Measurements from ENCODE around the gene PTH1R.
A peak's percentile ranks its signal among the peaks of the same experiment; 100 is the strongest.

The PTH1R gene

GRCh38 chr3:46878781-46879436, 1.4 kb downstream of the PTH1R start:
- no peak overlapping the region for H3K4me3 ChIP-seq (ENCODE audit: low read depth, low read length)
- no peak for TF ChIP-seq CTCF (IDR thresholded peaks at IDR 0.05; ENCODE audit: low read depth, low read length, missing control alignments)
- DNase-seq (ENCODE audit: low read depth): no peak

DNA sequence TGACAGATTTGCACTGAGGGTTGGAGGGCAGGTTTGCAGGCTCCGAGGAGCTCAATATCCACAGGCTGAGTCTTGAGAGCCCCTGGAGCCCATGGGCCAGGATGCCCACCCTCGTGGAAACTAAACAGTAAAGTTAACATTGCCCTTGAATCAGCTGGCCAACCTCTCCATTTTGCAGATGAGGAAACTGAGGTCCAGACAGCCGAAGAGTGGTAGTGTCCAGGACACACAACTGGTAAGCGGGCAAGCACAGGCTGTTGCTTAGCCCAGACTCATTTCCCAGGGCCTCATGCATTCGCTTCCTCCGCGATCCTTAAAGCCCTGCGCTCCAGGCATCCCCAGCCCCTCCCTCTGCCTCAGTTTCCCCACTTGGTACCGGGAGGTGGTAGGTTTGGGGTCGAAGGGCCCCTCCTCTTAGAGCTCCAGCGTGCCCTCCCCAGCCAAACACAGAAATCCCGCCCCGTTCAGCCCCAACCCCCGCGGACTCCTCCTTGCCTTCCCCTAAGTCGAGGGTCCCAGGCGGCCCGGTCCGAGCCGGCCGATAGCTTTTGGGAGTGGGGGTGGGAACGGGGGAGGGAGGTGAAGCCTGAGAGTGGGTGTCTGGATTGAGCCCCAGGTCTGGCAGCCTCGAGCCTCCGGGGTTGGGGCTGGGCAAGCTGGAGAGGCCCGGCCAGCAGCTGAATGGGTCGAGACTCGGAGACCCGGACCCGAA, 3.5 kb downstream of the PTH1R start:
- TF ChIP-seq CTCF (IDR thresholded peaks at IDR 0.05; ENCODE audit: low read depth, low read length, missing control alignments): no peak
- DNase-seq (ENCODE audit: low read depth): no peak
- no peak overlapping the region for H3K4me3 ChIP-seq (ENCODE audit: low read depth, low read length)

- no peak for DNase-seq (ENCODE audit: low read depth)
- TF ChIP-seq CTCF (IDR thresholded peaks at IDR 0.05; ENCODE audit: low read depth, low read length, missing control alignments): no peak
- H3K4me3 ChIP-seq (ENCODE audit: low read depth, low read length): no peak overlapping the region
Observed at GRCh38 chr3:46881596-46882376, 4.3 kb downstream of the PTH1R start.

- no peak for TF ChIP-seq CTCF (IDR thresholded peaks at IDR 0.05; ENCODE audit: low read depth, low read length, missing control alignments)
- no peak for DNase-seq (ENCODE audit: low read depth)
- H3K4me3 ChIP-seq (ENCODE audit: low read depth, low read length): peak overlapping the region; percentile 29; the same call in 1 of the 2 replicates
Observed at GRCh38 chr3:46882377-46883053, 5.0 kb downstream of the PTH1R start.

DNA sequence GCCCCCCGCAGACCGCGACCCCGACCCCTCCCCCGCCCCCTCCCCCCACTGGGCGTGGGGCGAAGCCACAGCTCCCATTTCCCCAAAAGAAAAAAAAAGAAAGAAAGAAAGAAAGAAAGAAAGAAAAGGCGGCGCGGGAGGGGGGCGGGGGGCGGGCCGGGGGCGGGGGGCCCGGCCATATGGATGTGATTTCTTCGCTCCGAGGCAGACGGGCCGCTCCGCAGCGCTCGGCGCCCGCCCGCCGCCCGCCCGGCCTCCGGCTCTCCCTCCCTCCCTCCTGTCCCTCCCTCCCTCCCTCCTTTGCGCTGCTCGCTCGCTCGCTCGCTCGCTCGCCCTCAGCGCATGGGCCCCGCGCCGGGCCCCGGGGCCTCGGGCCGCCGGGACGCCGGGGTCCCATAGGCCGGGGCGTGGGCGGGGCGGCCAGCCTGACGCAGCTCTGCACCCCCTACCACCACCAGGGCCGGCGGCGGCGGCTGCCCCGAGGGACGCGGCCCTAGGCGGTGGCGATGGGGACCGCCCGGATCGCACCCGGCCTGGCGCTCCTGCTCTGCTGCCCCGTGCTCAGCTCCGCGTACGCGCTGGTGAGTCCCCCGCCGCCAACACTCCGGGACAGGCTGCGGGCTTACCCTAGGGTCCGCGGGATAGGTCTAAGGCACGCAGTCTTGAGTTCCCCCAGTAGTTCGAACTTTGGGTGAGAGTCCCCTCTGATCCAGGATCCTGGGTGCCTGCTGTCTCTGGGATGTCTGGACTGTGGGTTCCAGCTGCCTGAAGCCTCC, 5.7 kb downstream of the PTH1R start:
- no peak for DNase-seq (ENCODE audit: low read depth)
- H3K4me3 ChIP-seq (ENCODE audit: low read depth, low read length): no peak overlapping the region
- TF ChIP-seq CTCF (IDR thresholded peaks at IDR 0.05; ENCODE audit: low read depth, low read length, missing control alignments): no peak

DNA sequence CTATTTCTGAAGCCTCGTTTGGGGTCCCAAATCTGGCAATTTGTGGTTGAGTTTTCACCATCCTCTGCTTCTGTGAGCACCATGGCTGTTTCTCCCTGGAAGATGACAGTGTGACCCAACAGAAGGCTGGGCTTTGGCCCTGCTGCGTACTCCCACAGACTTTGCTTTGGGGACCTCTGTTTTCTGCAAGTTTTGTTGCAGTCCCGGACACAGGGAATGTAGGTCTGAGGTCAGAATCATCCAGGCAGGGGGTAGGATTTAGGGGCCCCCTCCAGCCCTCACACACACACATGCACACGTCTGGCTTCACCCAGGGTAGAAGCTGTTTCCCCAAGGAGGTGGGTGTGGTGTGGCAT, 6.3 kb downstream of the PTH1R start:
- no peak overlapping the region for H3K4me3 ChIP-seq (ENCODE audit: low read depth, low read length)
- DNase-seq (ENCODE audit: low read depth): no peak
- TF ChIP-seq CTCF (IDR thresholded peaks at IDR 0.05; ENCODE audit: low read depth, low read length, missing control alignments): no peak
